ENCODE measurements around the gene SMAD4.
"Not testable (repeated sequence)": the region's sequence is repeated elsewhere in the genome, so short reads cannot be mapped to it uniquely, and the experiment has no call there.

Gene SMAD4
- 41.7 to 160 (median 61.6) reads per million in 9 experiments for total RNA-seq

GRCh38 chr18:51029694-51030536, at the start of gene SMAD4:
SMAD4 (plus strand) TSS chr18:51030213; CDS start chr18:51047047, 16,834 bp downstream.
- peak; percentile 96 to 97 (median 97) for DNase-seq
- H3K4me3 Mint-ChIP-seq = peak within 1 kb of the TSS; percentile 89 to 96
- H3K27ac Mint-ChIP-seq = peak within 1 kb of the TSS; percentile 99 to 100
- H3K9me3 Mint-ChIP-seq = no peaks in the 10 kb centered on the region
- peak; percentile 81 for ATAC-seq (replicated peaks)
- peaks cover 38 to 55% of the 10 kb centered on the region in 2 donors for H3K4me1 Mint-ChIP-seq (ENCODE audit: low read depth in 2 of 2)
- H3K36me3 Mint-ChIP-seq (ENCODE audit: insufficient read depth) = peaks cover 43% of the 10 kb centered on the region
- H3K27me3 Mint-ChIP-seq = no peaks in the 10 kb centered on the region

- no peak for ATAC-seq (replicated peaks)
- Mint-ChIP-seq H3K27ac (no peak overlapping the region), H3K4me1 (ENCODE audit: low read depth in 2 of 2) (peaks cover 5 to 7% of the 10 kb centered on the region in 2 donors), H3K36me3 (ENCODE audit: insufficient read depth) (peaks cover 15% of the 10 kb centered on the region), H3K4me3 (no peak overlapping the region), H3K27me3 (no peaks in the 10 kb centered on the region), H3K9me3 (no peaks in the 10 kb centered on the region)
- no peak for DNase-seq
Measured at GRCh38 chr18:50981381-50981780, 48.6 kb upstream of the SMAD4 start.

- DNase-seq (no peak), ATAC-seq (replicated peaks) (no peak)
- peaks cover 18% of the 10 kb centered on the region for H3K36me3 Mint-ChIP-seq (ENCODE audit: insufficient read depth)
- H3K9me3 Mint-ChIP-seq = no peaks in the 10 kb centered on the region
- no peaks in the 10 kb centered on the region for H3K27me3 Mint-ChIP-seq
- peaks cover 5 to 7% of the 10 kb centered on the region in 2 donors for H3K4me1 Mint-ChIP-seq (ENCODE audit: low read depth in 2 of 2)
- no peak overlapping the region for H3K4me3 Mint-ChIP-seq
- H3K27ac Mint-ChIP-seq = no peak overlapping the region
Measured at GRCh38 chr18:50982086-50982801, 47.8 kb upstream of the SMAD4 start.

- Mint-ChIP-seq H3K36me3 (ENCODE audit: insufficient read depth) (peaks cover 18% of the 10 kb centered on the region), H3K4me1 (ENCODE audit: low read depth in 2 of 2) (peaks cover 5 to 7% of the 10 kb centered on the region in 2 donors), H3K4me3 (no peak overlapping the region), H3K27me3 (no peaks in the 10 kb centered on the region), H3K27ac (no peak overlapping the region), H3K9me3 (no peaks in the 10 kb centered on the region)
- ATAC-seq (replicated peaks) (no peak), DNase-seq (no peak)
Measured at GRCh38 chr18:50982802-50983179, 47.2 kb upstream of the SMAD4 start.

- DNase-seq = no peak
- H3K9me3 Mint-ChIP-seq = no peaks in the 10 kb centered on the region
Measured at GRCh38 chr18:50986360-50987087, 43.5 kb upstream of the SMAD4 start.

GRCh38 chr18:50987261-50987660, 42.8 kb upstream of the SMAD4 start:
- no peak for ATAC-seq (replicated peaks)

More at GRCh38 chr18:50986360-50987087, 43.5 kb upstream of the SMAD4 start:
- Mint-ChIP-seq H3K4me3 (no peak overlapping the region), H3K27ac (no peak overlapping the region), H3K4me1 (ENCODE audit: low read depth in 2 of 2) (peaks cover 1 to 3% of the 10 kb centered on the region in 2 donors), H3K36me3 (ENCODE audit: insufficient read depth) (peaks cover 9% of the 10 kb centered on the region), H3K27me3 (no peaks in the 10 kb centered on the region)
- ATAC-seq (replicated peaks) = no peak

GRCh38 chr18:50989711-50990110, 40.3 kb upstream of the SMAD4 start:
- DNase-seq (no peak), ATAC-seq (replicated peaks) (no peak)
- Mint-ChIP-seq H3K4me3 (no peak overlapping the region), H3K9me3 (no peaks in the 10 kb centered on the region), H3K27me3 (no peaks in the 10 kb centered on the region), H3K27ac (no peak overlapping the region), H3K36me3 (ENCODE audit: insufficient read depth) (peaks cover 9% of the 10 kb centered on the region), H3K4me1 (ENCODE audit: low read depth in 2 of 2) (no peaks in the 10 kb centered on the region)

More at GRCh38 chr18:50987261-50987660, 42.8 kb upstream of the SMAD4 start:
- H3K27ac Mint-ChIP-seq = no peak overlapping the region
- peaks cover 0 to 3% of the 10 kb centered on the region in 2 donors for H3K4me1 Mint-ChIP-seq (ENCODE audit: low read depth in 2 of 2)
- peaks cover 9% of the 10 kb centered on the region for H3K36me3 Mint-ChIP-seq (ENCODE audit: insufficient read depth)
- no peaks in the 10 kb centered on the region for H3K27me3 Mint-ChIP-seq
- no peaks in the 10 kb centered on the region for H3K9me3 Mint-ChIP-seq
- DNase-seq = no peak
- no peak overlapping the region for H3K4me3 Mint-ChIP-seq

GRCh38 chr18:50992351-50992762, 37.7 kb upstream of the SMAD4 start:
- DNase-seq = no peak
- H3K27ac Mint-ChIP-seq = no peak overlapping the region

GRCh38 chr18:50994031-50994430, 36.0 kb upstream of the SMAD4 start:
- H3K4me3 Mint-ChIP-seq = no peak overlapping the region
- ATAC-seq (replicated peaks) = no peak
- no peaks in the 10 kb centered on the region for H3K27me3 Mint-ChIP-seq
- H3K4me1 Mint-ChIP-seq (ENCODE audit: low read depth in 2 of 2) = no peaks in the 10 kb centered on the region
- H3K9me3 Mint-ChIP-seq = no peaks in the 10 kb centered on the region
- no peak overlapping the region for H3K27ac Mint-ChIP-seq
- no peaks in the 10 kb centered on the region for H3K36me3 Mint-ChIP-seq (ENCODE audit: insufficient read depth)
- no peak for DNase-seq

More at GRCh38 chr18:50992351-50992762, 37.7 kb upstream of the SMAD4 start:
- Mint-ChIP-seq H3K36me3 (ENCODE audit: insufficient read depth) (no peaks in the 10 kb centered on the region), H3K9me3 (no peaks in the 10 kb centered on the region), H3K4me3 (no peak overlapping the region), H3K4me1 (ENCODE audit: low read depth in 2 of 2) (no peaks in the 10 kb centered on the region), H3K27me3 (no peaks in the 10 kb centered on the region)
- no peak for ATAC-seq (replicated peaks)

GRCh38 chr18:51003174-51003573, 26.8 kb upstream of the SMAD4 start:
- H3K27ac Mint-ChIP-seq; H3K9me3 Mint-ChIP-seq; H3K27me3 Mint-ChIP-seq; H3K4me1 Mint-ChIP-seq (ENCODE audit: low read depth in 2 of 2); DNase-seq; H3K4me3 Mint-ChIP-seq; ATAC-seq (replicated peaks); H3K36me3 Mint-ChIP-seq (ENCODE audit: insufficient read depth): not testable (repeated sequence)

GRCh38 chr18:51006061-51006818, 23.8 kb upstream of the SMAD4 start:
- Mint-ChIP-seq H3K36me3 (ENCODE audit: insufficient read depth) (no peaks in the 10 kb centered on the region), H3K27ac (no peak overlapping the region), H3K9me3 (no peaks in the 10 kb centered on the region), H3K4me1 (ENCODE audit: low read depth in 2 of 2) (no peaks in the 10 kb centered on the region), H3K4me3 (no peak overlapping the region), H3K27me3 (no peaks in the 10 kb centered on the region)
- ATAC-seq (replicated peaks) (no peak), DNase-seq (no peak)

GRCh38 chr18:51006948-51007789, 22.8 kb upstream of the SMAD4 start:
- no peaks in the 10 kb centered on the region for H3K27me3 Mint-ChIP-seq
- no peak for ATAC-seq (replicated peaks)
- no peak overlapping the region for H3K4me3 Mint-ChIP-seq
- H3K4me1 Mint-ChIP-seq (ENCODE audit: low read depth in 2 of 2) = no peaks in the 10 kb centered on the region
- no peak for DNase-seq
- no peaks in the 10 kb centered on the region for H3K36me3 Mint-ChIP-seq (ENCODE audit: insufficient read depth)
- H3K27ac Mint-ChIP-seq = no peak overlapping the region
- H3K9me3 Mint-ChIP-seq = no peaks in the 10 kb centered on the region
